ENCODE results near the gene JPH2.
"Not testable (repeated sequence)": the region's sequence is repeated elsewhere in the genome, so short reads cannot be mapped to it uniquely, and the experiment has no call there.

Gene JPH2

DNA sequence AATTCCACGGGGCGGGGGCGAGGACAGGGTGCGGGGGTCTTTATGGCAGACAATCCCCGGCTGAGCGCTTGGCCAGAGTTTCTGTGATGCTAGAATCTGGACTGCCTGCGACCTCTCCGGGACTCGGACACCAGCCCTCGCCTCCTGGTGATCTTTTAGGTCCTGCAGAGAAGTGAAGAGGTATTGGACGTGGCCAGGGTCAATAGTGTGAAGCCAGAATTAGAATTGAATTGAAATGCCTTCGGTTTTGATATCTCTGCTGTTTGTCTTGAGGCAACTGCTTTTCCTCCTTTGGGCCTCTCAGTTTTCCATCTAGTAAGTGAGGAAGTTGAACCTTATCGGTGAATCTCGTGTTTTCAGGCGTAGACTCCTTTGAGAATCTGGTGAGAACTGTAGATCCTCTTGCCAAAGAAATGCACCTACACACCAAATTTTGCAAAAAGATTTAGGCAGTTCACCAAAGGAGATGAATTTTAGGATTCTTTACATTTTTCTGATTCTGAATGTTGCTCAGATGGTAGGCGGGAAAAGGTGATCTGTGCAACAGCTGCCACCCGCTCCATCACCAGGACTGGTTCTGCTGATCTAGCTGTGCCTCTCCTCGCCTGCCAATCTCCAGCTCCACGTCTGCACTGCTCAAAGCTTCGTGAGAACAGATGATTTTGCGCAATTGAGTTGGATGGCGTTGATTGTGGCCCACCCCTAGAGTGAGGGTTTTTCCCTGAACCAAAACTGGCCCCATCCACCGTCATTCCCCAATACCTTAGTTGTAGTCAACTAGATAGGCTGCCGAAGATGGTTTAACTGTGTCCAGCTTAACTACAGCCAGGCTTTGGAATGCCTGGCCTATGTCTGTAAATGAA is 24.4 kb upstream of the JPH2 start:
- DNase-seq = peak; percentile 31

DNA sequence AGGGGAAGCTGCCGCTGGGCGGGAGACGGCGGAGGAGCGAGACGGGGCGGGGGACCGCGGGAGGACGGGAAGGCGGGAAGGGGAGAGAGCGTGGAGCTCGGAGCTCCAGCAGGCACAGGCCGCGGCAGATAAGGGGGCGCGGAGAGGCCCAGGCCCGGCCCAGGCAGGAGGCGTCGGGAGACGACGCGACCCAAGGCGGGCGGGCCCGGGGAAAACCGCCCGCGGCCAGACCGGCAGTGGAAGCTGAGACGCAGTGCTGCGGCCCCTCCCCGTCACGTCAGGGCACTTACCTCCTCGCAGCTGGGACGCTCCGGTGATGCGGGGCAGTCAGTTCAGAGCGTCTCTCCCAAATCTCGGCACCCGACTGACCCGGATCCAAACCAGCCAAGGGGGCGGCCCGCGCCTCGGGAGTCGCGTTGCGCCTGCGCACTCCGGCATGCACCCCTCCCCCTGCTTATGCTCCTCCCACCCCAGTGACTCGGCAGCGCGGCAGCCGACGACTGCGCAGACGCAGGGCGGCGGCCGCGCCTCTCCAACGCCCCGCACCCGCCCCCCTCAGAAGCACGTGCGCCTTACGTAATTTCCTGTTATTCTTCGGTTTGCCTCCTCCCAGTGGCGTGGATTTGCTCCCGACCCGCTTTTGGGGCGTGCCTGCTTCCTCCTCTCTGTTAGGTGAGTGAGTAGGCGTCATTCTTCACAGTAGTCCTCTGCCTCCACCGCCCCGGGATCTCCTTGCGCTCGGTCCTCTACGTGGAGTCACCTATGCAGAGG is 23.6 kb upstream of the JPH2 start, which contains the start of gene OSER1:
OSER1 (minus strand) TSS at position 366 of the 771 bp plus-strand sequence. CDS start 3,814 bp downstream, outside the sequence.
- peak; percentile 97 for DNase-seq

DNA sequence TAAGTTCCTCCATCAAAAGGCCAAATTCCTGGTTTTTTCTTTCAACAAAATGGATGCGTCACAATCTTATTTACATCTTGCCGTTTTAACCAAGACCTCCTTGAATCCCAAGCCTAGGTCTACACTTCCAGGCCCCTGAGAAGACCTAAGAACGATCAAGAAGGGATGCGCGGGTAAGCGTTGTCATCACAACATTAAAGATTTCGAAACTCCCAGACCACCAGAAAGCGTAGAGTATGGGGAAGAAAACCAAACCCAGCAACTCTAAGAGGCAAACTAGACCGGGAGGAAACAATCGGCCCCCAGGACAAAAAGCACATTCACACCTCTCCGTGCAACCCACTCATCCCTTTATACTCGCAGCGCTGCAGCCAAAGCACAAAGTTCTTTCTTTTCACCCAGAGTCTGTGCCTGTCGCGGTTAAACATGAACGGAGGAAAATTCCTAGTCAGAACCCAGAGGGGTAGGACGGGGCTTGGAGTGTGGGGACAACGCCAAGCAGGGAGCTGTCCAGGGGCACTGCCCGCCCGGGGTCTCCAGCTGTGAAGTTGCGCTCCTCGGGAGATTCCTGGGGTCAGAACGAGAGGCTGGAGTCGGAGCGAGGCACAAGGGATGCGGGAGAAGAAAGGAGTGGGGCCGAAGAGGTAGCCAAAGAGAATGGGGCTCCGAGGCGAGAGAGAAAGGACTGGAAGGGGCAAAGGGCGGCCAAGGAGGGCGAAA is 22.9 kb upstream of the JPH2 start:
- DNase-seq = peak; percentile 20

DNA sequence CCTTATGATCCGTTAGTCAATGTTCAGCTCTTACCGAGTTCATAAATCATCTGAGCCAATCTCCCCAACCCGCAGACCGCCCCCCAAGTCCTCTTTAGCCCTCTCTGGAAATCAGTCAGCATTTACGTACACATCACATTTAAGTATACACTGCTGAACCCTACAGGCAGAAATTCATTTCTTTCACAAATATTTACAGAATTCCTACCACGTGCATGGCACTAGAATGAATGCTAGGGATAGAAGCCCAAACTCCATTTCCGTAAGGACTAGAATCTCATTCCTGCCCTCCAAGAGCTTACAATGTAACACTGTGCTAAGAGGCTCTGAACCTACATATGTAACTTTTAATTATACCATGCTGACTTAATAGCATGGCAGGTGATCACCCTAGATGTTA is 21.8 kb upstream of the JPH2 start:
- peak; percentile 34 for DNase-seq

DNA sequence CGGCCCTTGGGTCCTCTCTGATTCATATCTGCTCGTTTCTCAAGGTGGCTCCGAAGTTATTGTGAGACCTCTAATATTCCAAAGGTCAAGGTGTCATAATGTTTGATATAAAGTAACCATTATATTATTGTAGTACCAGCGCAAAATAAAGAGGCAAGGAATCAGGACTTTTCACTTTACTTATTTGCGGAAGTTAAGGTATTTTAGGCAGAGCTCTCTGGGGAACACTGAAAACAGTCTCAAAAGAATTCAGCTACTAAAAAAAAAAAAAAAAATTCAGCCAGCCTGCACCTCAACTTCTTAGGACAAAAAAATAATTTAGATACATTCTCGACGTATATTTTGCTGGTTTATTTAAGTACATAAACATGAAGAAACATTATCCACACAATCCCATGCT is 21.2 kb upstream of the JPH2 start:
- DNase-seq = no peak

DNA sequence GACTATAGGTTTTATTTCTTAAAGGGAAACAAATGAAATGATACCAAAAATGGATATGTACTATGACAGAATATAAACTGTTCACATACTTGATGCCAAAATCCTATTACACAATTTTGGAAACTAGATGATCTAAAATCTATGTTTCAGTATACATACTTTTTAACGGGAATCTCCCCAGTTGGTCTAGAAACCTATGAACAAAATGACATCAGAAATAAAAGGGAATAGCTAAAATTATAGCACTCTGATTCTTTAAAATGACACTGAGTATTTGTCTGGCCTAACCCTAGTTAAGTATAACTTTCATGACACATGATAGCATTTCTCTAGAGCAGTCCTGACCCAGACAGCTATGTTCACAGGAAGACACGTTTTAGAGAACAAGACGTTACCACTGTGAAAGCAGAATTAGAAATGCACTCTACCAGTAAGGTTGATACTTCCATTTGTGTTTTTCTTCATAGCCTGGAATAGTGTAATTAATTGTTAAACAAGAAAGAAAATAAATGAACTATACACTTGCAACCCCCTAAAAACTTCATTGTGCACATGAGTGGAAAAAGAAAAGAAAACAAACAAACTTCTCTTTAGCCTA is 20.2 kb upstream of the JPH2 start:
- DNase-seq = no peak

DNA sequence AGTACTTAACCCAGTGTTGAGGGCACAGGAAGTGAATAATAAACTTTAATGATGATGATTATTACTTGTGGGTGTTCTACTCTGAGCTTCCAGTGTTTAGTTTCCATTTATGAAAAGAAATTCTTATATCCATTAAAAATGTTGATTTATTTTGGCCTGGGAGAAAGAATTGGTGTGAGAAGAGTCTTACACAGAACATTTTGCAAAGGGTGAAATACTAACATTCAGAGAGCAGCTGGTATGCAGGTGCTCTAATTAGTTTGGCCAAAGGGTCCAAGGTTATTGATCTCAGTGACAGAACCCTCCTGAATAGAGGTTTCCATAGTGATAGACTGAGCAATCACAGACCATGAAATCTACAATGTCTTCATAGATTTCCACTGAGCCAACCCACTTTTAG is 19.1 kb upstream of the JPH2 start:
- no peak for DNase-seq

DNA sequence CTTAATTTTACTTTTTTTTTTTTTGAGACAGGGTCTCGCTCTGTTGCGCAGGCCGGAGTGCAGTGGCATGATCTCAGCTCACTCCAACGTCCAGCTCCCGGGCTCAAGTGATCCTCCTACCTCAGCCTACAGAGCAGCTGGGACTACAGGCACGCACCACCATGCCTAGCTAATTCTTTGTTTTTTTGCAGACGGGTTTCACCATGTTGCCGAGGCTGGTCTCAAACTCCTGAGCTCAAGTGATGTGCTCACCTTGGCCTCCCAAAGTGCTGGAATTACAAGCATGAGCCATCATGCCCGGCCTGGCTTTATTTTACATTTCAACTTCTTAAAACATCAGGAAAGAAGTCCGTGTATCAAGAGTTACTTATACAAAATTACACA is 17.8 kb upstream of the JPH2 start:
- no peak for DNase-seq

DNA sequence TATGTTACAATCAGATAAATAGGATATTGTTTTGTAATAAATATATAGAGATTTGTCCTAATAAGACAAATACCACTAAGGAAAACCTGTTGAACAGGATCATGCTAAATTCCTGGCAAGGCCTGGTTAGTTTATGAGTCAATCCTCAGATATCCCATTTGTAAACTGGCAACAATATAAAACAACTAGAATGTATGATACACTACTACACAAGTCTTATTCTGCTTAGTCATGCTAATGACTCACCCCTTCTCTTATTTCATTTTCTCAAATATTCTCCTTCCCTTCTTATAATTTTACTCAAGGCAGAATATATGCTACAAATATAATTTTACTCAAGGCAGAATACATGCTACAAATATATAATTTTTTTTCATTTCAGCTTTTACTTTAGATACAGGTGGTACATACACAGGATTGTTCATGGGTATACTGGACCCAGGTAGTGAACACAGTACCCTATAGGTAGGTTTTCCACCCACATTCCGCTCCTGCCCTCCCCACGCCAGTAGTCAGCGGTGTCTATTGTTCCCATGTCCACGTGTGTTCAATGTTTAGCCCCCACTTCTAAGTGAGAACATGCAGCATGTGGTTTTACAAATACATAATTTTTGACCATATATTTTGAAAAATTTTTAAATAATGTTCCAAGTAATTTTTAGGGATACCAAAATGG is 17.3 kb upstream of the JPH2 start:
- DNase-seq = peak; percentile 91

DNA sequence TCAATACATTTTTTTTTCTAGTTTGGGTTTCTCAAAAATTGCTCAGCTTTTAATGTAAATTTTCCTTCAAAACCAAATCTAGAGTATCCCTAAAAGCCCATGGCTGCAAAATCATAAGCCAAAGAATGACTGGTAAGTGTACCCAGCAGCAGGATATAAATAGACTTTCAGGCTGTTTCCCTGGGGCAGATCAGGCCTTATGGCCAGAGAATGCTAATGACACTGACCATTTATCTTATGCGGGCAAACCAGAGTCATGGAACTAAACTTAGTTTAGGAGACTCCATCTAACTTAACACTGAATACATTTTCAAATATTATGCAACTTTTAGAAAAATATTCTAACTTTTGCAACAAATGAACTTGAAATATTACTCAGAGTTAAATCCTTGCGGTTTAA is 16.2 kb upstream of the JPH2 start:
- no peak for DNase-seq

DNA sequence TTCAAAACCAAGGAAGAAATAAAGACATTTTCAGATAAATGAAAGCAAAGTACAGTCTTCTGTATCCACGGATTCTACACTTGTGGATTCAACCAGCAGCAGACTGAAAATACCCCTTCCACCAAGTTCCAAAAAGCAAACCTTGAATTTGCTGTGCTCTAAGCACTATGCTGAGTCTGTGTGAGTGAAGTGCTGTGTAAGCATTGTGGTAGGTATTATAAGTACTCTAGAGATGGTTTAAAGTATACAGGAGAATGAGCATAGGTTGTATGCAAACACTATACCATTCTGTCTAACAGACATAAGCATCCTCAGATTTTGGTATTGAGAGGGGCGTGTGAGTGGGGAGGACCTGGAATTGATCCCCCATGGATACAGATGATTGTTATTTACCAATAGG is 14.0 kb upstream of the JPH2 start:
- DNase-seq = no peak

DNA sequence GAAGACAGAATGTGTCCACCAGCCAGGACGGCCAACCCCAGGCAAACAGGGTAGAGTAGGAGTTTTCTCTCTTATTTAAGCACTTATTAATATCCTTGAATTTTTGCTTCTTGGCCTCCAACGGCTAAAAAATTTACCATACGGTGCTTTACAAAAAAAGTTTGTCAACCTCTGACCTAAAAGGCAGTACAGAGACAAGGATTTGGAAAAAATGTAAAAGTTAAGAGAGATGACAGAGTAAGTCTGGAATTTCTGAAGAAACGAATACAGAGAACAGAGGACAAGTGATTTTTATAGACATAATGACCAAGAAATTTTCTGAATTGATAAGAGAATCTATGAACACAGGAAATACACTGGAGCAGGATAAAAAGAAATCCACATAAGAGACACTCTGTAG is 13.4 kb upstream of the JPH2 start:
- DNase-seq = no peak

DNA sequence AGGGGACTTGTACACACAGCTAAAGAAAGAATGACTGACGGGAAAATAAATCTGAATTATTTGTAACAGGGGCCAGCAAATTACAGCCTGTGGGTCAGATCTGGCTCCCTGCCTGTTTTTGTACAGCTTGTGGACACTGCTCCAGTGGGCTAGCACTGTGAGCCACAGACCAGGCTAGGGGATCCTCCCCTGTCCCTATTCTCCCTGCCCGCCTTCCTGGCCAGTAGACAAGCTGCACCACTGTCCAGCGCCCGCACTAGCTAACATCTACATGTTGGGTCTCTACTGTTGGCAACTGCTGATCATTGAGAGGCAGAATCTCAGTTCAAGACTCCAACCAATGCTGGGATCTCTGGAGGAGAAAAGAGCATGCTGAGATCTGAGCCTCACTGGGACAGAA is 12.9 kb upstream of the JPH2 start:
- DNase-seq = no peak

DNA sequence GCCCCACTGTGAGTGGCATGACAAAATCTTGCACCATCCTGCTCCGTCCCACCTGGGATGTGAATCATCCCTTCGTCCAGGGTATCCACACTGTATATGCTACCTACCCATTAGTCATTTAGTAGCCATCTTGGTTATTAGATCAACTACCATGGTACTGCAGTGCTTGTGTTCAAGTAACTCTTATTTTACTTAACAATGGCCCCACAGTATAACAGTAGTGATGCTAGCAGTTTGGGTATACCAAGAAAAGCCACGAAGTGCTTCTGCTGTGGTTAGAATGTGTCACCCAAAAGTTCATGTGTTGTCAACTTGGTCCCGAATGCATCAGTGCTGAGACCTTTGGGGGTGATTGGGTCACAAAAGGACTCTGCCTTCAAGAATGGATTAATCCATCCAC is 11.9 kb upstream of the JPH2 start:
- DNase-seq = no peak

DNA sequence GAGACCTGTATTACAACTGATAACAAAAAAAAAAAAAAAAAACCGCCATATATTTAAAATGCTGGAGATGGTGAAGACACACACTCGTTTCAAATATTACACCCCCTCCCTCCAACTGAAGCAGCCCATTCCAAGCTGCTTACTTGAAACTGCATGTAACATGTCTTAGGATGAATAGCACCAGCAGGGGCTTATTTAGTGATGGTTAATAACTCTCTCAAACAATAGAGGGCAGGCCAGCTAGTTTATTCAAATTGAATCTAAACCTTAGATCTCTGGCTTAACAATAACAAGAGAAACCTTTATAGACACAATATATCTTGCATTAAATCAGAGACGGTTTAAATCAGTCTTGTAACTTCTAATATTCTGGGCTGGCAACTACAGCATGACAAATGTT is 9.3 kb upstream of the JPH2 start:
- no peak for DNase-seq

DNA sequence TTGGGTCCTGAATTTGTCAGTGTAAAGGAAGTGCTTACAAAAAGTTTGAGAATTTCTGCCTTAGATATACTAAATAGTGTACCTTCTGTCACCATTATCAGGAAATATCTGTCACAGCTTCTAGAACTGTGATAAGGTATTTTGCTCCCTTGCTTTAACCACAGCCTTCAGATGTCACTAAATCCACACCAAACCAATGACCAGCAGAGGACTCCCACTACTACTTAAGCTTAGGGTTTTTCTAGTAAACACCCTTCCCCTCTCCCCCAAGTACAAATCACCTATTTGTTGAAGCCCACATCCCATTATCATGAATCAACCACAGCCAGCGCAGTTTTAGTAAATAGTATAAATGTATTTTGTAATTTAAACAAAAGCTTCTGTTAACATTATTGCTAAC is 8.6 kb upstream of the JPH2 start:
- DNase-seq = no peak

DNA sequence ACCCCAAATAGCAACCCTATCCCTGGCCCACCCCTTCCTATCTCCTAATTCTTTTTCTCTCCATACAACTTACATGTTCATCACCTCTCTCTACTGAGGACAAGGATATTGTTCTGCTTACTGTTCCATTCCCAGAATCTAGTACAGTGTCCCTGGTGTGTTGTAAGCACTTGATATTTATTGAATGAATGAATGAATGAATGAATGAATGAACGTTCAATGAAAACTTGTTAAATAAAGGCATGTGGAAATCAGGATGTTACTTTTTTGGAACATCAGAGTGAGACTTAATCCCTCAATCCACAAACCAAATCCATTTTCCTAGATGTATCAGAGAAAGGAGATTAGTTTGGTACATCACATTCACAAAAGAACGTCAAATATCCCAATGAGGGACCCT is 6.8 kb upstream of the JPH2 start:
- DNase-seq = no peak

DNA sequence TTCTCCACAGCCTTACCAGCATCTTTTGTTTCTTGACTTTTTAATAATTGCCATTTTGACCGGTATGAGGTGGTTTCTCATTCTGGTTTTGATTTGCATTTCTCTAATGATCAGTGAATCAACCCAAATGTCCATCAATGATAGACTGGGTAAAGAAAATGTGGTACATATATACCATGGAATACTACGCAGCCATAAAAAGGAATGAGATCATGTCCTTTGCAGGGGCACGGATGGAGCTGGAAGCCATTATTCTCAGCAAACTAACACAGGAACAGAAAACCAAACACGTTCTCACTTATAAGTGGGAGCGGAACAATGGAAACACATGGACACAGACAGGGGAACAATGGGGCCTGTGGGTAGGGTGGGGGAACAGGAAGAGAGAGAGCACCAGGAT is 4.7 kb upstream of the JPH2 start:
- not testable (repeated sequence) for DNase-seq

DNA sequence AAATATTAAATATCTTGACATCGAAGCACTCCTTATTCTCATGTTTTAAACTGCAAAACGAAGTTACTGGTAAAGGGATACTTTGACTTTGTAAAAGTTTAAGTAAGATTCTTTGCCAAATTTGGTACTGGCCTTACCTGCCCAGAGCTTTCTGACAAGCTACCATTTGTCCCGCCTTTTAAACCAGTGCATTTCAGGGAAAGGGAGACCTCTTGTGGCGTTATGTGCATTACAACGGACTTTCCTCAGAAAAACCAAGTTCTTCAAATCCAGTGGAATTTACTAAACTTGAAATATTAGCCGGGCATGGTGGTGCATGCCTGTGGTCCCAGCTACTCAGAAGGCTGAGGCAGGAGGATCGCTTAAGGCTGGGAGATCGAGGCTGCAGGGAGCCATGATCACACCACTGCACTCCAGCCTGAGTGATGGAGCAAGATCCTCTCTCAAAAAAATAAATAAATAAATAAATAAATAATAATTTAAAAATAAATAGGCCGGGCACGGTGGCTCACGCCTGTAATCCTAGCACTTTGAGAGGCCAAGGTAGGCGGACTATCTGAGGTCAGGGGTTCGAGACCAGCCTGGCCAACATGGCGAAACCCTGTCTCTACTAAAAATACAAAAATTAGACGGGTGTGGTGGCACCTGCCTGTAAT is 3.3 kb upstream of the JPH2 start:
- peak; percentile 85 for DNase-seq

DNA sequence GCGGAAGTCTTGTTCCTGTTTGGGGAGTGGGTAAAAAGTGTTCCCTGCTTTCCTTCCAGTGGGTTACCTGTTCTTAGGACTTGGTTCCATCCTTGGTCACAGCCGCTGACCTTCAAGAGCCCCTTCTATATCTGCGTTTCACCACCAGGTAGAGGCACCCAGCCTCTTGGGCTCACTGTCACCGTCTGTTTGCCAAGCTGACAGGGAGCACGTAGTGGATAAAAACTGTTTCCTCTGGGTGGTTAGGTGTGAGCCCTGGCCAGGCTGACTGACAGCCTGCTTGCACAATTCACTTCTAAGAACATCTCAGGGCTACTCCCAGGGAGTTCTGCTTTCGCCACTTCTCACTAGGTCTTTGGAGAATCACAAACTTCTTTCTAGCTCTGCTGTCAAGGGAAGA is 1.8 kb upstream of the JPH2 start:
- no peak for DNase-seq

DNA sequence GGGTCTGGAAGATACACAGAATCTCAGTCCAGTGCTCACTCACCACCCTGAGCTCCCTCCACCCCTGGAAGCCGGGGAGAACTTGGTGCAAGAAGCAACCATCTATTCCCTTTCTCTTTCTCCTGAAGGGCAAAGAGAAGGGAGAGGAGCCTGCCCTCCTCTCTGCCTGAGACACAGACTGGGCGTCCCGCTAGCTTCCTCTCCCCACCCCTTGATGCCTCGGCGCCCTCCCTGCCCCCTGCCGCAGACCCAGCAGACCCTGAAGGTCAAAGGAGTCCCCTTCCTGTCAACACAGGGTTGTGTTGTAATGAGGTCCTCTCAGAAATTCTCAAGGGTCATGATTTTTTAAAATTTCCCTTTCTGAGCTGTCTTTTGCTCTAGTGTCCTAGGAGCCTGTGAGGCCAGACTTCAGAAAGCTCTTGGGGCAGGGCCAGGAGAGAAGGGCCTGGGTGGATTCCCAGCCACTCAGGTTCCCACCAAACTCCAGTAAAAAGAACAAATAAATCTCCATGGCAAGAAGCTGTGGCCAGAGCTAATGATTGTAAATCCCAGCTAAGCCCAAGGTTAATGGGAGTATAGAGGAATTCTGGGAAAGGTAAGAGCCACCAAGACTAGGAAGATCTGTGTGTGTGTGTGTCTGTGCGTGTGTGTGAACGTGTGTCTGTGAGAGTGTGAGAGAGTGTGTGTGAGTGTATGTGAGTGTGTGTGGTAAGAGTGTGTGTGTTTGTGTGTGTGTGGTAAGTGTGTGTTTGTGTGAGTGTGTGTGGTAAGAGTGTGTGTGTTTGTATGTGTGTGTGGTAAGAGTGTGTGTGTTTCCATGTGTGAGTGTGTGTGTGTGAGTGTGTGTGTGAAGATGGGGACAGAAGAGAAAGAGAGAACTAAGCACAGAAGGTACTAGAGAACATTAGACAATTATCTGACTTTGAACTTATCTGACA is 1.1 kb upstream of the JPH2 start:
- peak; percentile 58 for DNase-seq

All from fibroblast of skin of scalp (primary cell).